ENCODE results near the gene COL17A1. TPM values are rescaled to one million over a fixed set of nuclear protein-coding genes. Genes with fewer than 3 reads are reported as not detected.

Gene COL17A1
- total and polyA plus RNA-seq, 5 donors: 0.07 to 0.43 (median 0.13) TPM; not detected in 1

GRCh38 chr10:104032144-104032775 lies 53.4 kb downstream of the COL17A1 start:
- H3K27me3 ChIP-seq (ENCODE audit: control insufficient read depth, insufficient read depth): no peaks in the 10 kb centered on the region
- intact Hi-C loops (cut with DNase I): no loop called here
- DNase-seq (no peak), ATAC-seq (no peak)
- WGBS: 82% methylated on average over 7 of the region's 7 CpGs
- H3K4me3 ChIP-seq (ENCODE audit: low read length): no peak overlapping the region
- no peak overlapping the region for H3K27ac ChIP-seq (ENCODE audit: low read length)
- H3K9me3 ChIP-seq (ENCODE audit: control insufficient read depth, low read length): no peaks in the 10 kb centered on the region
- peaks cover 2% of the 10 kb centered on the region for H3K4me1 ChIP-seq (ENCODE audit: control insufficient read depth, insufficient read depth, low read length)

GRCh38 chr10:104031631-104032030 lies 54.0 kb downstream of the COL17A1 start:
- DNase-seq (no peak), ATAC-seq (no peak)
- 75% methylated on average over 2 of the region's 2 CpGs for WGBS
- H3K4me3 ChIP-seq (ENCODE audit: low read length): no peak overlapping the region
- H3K4me1 ChIP-seq (ENCODE audit: control insufficient read depth, insufficient read depth, low read length): peaks cover 2% of the 10 kb centered on the region
- H3K27me3 ChIP-seq (ENCODE audit: control insufficient read depth, insufficient read depth): no peaks in the 10 kb centered on the region
- no peaks in the 10 kb centered on the region for H3K9me3 ChIP-seq (ENCODE audit: control insufficient read depth, low read length)
- intact Hi-C loops (cut with DNase I): no loop called here
- H3K27ac ChIP-seq (ENCODE audit: low read length): no peak overlapping the region

- Histone ChIP-seq H3K27me3 (ENCODE audit: control insufficient read depth, insufficient read depth) (no peaks in the 10 kb centered on the region), H3K4me1 (ENCODE audit: control insufficient read depth, insufficient read depth, low read length) (peaks cover 3% of the 10 kb centered on the region), H3K27ac (ENCODE audit: low read length) (peak overlapping the region; percentile 81), H3K4me3 (ENCODE audit: low read length) (no peak overlapping the region), H3K9me3 (ENCODE audit: control insufficient read depth, low read length) (no peaks in the 10 kb centered on the region)
- DNase-seq (peak; percentile 89 to 93 (median 92)), ATAC-seq (peak; percentile 70 to 73)
- intact Hi-C loops (cut with DNase I): no loop called here
- WGBS: 27% methylated on average over 6 of the region's 6 CpGs
Measured at GRCh38 chr10:104029521-104029860, 56.2 kb downstream of the COL17A1 start.

- 39% methylated on average over 4 of the region's 4 CpGs for WGBS
- peak overlapping the region; percentile 81 for H3K27ac ChIP-seq (ENCODE audit: low read length)
- intact Hi-C loops (cut with DNase I): no loop called here
- DNase-seq (no peak), ATAC-seq (peak; percentile 4 to 30)
- no peaks in the 10 kb centered on the region for H3K27me3 ChIP-seq (ENCODE audit: control insufficient read depth, insufficient read depth)
- peaks cover 6% of the 10 kb centered on the region for H3K4me1 ChIP-seq (ENCODE audit: control insufficient read depth, insufficient read depth, low read length)
- no peaks in the 10 kb centered on the region for H3K9me3 ChIP-seq (ENCODE audit: control insufficient read depth, low read length)
- no peak overlapping the region for H3K4me3 ChIP-seq (ENCODE audit: low read length)
Measured at GRCh38 chr10:104028823-104029520, 56.7 kb downstream of the COL17A1 start.

- WGBS: 67% methylated on average over 6 of the region's 6 CpGs
- DNase-seq: no peak
- intact Hi-C loops (cut with DNase I): no loop called here
Measured at GRCh38 chr10:104028146-104028545, 57.5 kb downstream of the COL17A1 start.

GRCh38 chr10:104026762-104027161 lies 58.9 kb downstream of the COL17A1 start:
- peaks cover 6% of the 10 kb centered on the region for H3K4me1 ChIP-seq (ENCODE audit: control insufficient read depth, insufficient read depth, low read length)
- DNase-seq: no peak
- WGBS: 67% methylated on average over 2 of the region's 2 CpGs
- H3K27ac ChIP-seq (ENCODE audit: low read length): no peak overlapping the region
- intact Hi-C loops (cut with DNase I): no loop called here
- no peaks in the 10 kb centered on the region for H3K27me3 ChIP-seq (ENCODE audit: control insufficient read depth, insufficient read depth)
- no peaks in the 10 kb centered on the region for H3K9me3 ChIP-seq (ENCODE audit: control insufficient read depth, low read length)
- no peak for ATAC-seq
- H3K4me3 ChIP-seq (ENCODE audit: low read length): no peak overlapping the region

More at GRCh38 chr10:104028146-104028545, 57.5 kb downstream of the COL17A1 start:
- no peaks in the 10 kb centered on the region for H3K27me3 ChIP-seq (ENCODE audit: control insufficient read depth, insufficient read depth)
- H3K4me1 ChIP-seq (ENCODE audit: control insufficient read depth, insufficient read depth, low read length): peaks cover 6% of the 10 kb centered on the region
- H3K27ac ChIP-seq (ENCODE audit: low read length): no peak overlapping the region
- no peak overlapping the region for H3K4me3 ChIP-seq (ENCODE audit: low read length)
- ATAC-seq: peak; percentile 77 to 88
- no peaks in the 10 kb centered on the region for H3K9me3 ChIP-seq (ENCODE audit: control insufficient read depth, low read length)

GRCh38 chr10:104025524-104025923 lies 60.2 kb downstream of the COL17A1 start:
- H3K9me3 ChIP-seq (ENCODE audit: control insufficient read depth, low read length): no peaks in the 10 kb centered on the region
- intact Hi-C loops (cut with DNase I): no loop called here
- 57% methylated on average over 5 of the region's 5 CpGs for WGBS
- no peaks in the 10 kb centered on the region for H3K27me3 ChIP-seq (ENCODE audit: control insufficient read depth, insufficient read depth)
- DNase-seq: no peak
- ATAC-seq: no peak
- H3K4me3 ChIP-seq (ENCODE audit: low read length): no peak overlapping the region
- H3K4me1 ChIP-seq (ENCODE audit: control insufficient read depth, insufficient read depth, low read length): peaks cover 6% of the 10 kb centered on the region
- H3K27ac ChIP-seq (ENCODE audit: low read length): no peak overlapping the region

GRCh38 chr10:104022026-104022425 lies 63.7 kb downstream of the COL17A1 start:
- DNase-seq: no peak
- H3K4me1 ChIP-seq (ENCODE audit: control insufficient read depth, insufficient read depth, low read length): peaks cover 4% of the 10 kb centered on the region
- no peaks in the 10 kb centered on the region for H3K27me3 ChIP-seq (ENCODE audit: control insufficient read depth, insufficient read depth)
- intact Hi-C loops (cut with DNase I): no loop called here
- ATAC-seq: no peak
- WGBS: 82% methylated on average over 5 of the region's 5 CpGs
- no peak overlapping the region for H3K4me3 ChIP-seq (ENCODE audit: low read length)
- H3K9me3 ChIP-seq (ENCODE audit: control insufficient read depth, low read length): no peaks in the 10 kb centered on the region
- H3K27ac ChIP-seq (ENCODE audit: low read length): no peak overlapping the region

GRCh38 chr10:104021246-104021645 lies 64.4 kb downstream of the COL17A1 start:
- 94% methylated on average over 1 of the region's 1 CpG for WGBS
- intact Hi-C loops (cut with DNase I): no loop called here

GRCh38 chr10:104020020-104020419 lies 65.7 kb downstream of the COL17A1 start:
- peaks cover 2% of the 10 kb centered on the region for H3K4me1 ChIP-seq (ENCODE audit: control insufficient read depth, insufficient read depth, low read length)
- intact Hi-C loops (cut with DNase I): no loop called here
- no peaks in the 10 kb centered on the region for H3K27me3 ChIP-seq (ENCODE audit: control insufficient read depth, insufficient read depth)
- ATAC-seq (no peak), DNase-seq (no peak)
- no peaks in the 10 kb centered on the region for H3K9me3 ChIP-seq (ENCODE audit: control insufficient read depth, low read length)
- 93% methylated on average over 1 of the region's 1 CpG for WGBS
- no peak overlapping the region for H3K4me3 ChIP-seq (ENCODE audit: low read length)
- H3K27ac ChIP-seq (ENCODE audit: low read length): no peak overlapping the region

More at GRCh38 chr10:104021246-104021645, 64.4 kb downstream of the COL17A1 start:
- H3K27ac ChIP-seq (ENCODE audit: low read length): no peak overlapping the region
- H3K4me3 ChIP-seq (ENCODE audit: low read length): no peak overlapping the region
- no peak for ATAC-seq
- H3K27me3 ChIP-seq (ENCODE audit: control insufficient read depth, insufficient read depth): no peaks in the 10 kb centered on the region
- DNase-seq: no peak
- H3K9me3 ChIP-seq (ENCODE audit: control insufficient read depth, low read length): no peaks in the 10 kb centered on the region
- H3K4me1 ChIP-seq (ENCODE audit: control insufficient read depth, insufficient read depth, low read length): peaks cover 4% of the 10 kb centered on the region

- 92% methylated on average over 6 of the region's 6 CpGs for WGBS
- ATAC-seq: no peak
- no peaks in the 10 kb centered on the region for H3K4me1 ChIP-seq (ENCODE audit: control insufficient read depth, insufficient read depth, low read length)
- no peak overlapping the region for H3K4me3 ChIP-seq (ENCODE audit: low read length)
- intact Hi-C loops (cut with DNase I): no loop called here
- no peaks in the 10 kb centered on the region for H3K9me3 ChIP-seq (ENCODE audit: control insufficient read depth, low read length)
- H3K27me3 ChIP-seq (ENCODE audit: control insufficient read depth, insufficient read depth): no peaks in the 10 kb centered on the region
- DNase-seq: no peak
- no peak overlapping the region for H3K27ac ChIP-seq (ENCODE audit: low read length)
Measured at GRCh38 chr10:104018471-104018870, 67.2 kb downstream of the COL17A1 start.

All from right cardiac atrium (tissue), 5 donors.